ENCODE results near the gene TGIF2LX.
"Not testable (repeated sequence)": the region's sequence is repeated elsewhere in the genome, so short reads cannot be mapped to it uniquely, and the experiment has no call there.

Gene TGIF2LX

DNA sequence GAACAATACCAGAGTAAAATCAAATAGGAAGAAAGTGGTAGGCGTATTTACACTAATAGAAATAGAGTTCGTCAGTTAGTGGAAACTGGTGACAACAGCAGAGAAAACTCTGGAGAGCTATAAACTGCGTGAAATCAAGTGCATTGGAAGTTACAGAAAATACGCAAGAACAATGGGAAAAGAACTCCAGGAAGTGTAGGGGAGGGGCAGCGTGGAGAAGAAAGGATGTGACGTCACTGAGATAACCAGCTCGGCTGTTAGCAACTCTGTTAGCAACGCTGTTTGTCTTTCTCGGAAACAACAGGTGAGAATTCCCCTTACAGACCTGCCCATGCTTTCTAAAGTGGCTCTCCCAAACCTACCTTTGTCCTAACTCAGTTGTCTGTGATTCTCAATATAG lies at the start of gene TGIF2LX:
Gene TGIF2LX (plus strand): TSS at position 244 of the 400 bp plus-strand sequence. CDS start 178 bp downstream, outside the sequence.
- DNase-seq: not testable (repeated sequence)

DNA sequence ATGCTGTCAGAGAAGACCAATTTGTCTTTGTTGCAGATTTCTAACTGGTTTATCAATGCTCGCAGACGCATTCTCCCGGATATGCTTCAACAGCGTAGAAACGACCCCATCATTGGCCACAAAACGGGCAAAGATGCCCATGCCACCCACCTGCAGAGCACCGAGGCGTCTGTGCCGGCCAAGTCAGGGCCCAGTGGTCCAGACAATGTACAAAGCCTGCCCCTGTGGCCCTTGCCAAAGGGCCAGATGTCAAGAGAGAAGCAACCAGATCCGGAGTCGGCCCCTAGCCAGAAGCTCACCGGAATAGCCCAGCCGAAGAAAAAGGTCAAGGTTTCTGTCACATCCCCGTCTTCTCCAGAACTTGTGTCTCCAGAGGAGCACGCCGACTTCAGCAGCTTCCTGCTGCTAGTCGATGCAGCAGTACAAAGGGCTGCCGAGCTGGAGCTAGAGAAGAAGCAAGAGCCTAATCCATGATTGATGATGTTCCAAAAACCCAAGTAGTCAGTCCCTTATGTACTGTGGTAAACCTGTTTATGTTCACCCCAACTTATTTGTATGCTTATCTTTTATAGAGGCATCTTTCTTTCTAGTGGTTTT lies 728 bp downstream of the TGIF2LX start:
- not testable (repeated sequence) for DNase-seq

DNA sequence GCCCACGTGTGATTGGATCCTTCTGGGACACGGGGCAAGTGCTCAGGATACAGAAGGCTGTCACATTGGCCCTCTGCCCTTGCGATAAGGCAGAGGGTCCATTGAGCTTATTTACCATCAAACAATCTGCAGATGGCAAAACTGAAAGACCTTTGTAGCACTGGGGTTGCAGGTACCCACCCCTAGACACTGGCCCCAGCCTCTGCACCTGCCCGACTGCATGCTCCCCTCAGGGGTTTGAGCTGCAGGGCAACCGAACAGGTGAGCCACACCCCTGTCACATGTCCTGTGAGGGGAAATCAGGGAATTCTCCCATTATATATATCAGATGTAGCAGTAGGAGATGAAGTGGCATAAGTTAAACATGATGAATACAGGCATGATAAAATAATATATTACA lies 21.4 kb downstream of the TGIF2LX start:
- DNase-seq: not testable (repeated sequence)

DNA sequence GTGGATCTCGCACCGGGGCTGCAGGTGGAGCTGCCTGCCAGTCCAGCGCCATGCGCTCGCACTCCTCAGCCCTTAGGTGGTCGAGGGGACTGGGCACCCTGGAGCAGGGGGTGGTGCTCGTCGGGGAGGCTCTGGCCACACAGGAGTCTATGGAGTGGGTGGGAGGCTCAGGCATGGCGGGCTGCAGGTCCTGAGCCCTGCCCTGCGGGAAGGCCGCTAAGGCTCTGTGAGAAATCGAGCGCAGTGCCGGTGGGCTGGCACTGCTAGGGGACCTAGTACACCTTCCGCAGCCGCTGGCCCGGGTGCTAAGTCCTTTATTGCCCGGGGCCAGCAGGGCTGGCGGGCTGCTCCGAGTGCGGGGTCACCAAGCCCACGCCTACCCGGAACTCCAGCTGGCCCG lies 43.9 kb downstream of the TGIF2LX start:
- not testable (repeated sequence) for DNase-seq

Measured in midbrain (tissue), 1 donor.